GM18498 (cell line): ENCODE measurements around the gene PRRT1.

Experiments used
- ATAC-seq: cut with Tn5 transposase; IDR thresholded peaks from one replicate; pipeline ENCODE4 v1.9.1; 2021; ENCODE audit warnings: mild to moderate bottlenecking, moderate library complexity; ENCODE audit not compliant: unreplicated experiment

The PRRT1 gene

DNA sequence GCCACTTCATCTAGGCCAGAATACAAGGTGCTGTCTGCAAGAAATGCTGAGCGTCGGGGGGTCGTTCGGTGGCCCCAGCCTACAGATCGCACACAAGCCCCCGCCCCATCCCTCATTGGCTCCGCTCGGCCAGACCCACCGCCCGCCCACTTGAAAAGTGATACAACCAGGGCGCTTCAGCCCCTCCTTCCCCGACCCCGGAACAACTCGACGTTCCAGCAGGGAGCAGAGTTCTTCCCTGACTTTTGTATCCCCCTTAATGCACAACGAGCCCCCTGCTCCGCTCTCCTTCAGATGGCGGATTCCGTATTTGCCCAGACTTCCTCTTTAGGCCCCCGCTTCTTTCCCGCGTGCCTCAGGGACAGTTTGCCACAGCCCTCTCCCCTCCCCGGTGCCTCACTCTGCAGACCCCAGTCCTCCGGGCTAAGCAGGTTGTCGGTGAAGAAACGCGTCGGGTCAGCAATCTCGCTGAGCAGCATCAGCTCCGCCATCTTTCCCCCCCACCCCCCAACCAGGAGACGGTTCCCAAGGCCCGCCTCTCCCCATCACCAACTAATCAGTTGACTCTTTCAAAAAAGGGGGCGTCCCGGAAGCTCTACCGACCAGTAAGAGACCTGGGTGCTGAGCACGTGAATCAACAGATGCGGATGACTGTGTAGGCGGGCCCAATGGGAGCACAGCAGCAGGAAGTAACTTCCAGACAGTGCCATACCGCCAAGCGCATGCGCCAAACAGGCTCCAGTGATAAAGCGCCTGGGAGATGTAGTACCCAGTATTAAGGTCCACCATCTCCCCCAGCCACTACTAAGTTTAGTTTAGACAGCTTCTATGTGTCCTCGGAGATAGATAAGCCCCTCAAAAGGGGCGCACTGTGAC is 23.8 kb downstream of the PRRT1 start, which contains the start of gene ATF6B:
Gene ATF6B, minus strand, starts transcription at position 530 of the 876 bp plus-strand sequence. Its CDS starts 39 bp downstream, at position 491.
- peak; percentile 89 for ATAC-seq

DNA sequence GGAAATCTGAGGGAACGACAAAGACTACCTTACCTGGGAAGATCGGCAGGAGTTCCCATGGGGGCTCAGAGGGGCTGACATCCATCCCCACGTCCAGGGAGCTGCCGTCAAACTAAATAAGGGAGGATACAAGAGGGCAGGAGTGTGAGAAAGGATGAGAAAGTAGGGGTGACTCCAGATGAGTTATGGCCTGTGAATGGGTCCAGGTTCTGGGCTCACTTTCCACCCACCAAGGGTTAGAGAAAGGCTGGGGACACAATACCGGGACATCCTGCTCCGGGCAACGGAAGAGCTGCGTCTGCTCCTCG is 24.4 kb downstream of the PRRT1 start:
- no peak for ATAC-seq

DNA sequence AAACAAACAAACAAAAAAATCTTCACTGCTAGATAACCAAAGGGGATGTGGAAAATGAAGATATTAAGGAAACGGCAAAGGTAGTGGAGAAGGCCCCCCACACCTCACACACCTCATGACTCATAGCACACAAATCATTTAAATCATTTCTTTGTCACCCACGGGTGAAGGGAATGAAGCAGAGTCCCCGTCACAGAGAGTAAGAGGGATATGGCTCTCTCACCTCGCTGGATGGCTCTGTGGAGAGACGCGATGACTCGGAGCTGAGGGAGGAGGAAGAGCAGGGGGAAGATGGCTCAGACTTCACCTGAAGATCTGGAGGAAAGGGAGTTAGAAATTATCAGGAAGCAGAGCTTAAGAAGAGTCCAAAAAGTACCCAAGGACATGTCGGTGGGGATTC is 24.9 kb downstream of the PRRT1 start:
- ATAC-seq, result no peak

DNA sequence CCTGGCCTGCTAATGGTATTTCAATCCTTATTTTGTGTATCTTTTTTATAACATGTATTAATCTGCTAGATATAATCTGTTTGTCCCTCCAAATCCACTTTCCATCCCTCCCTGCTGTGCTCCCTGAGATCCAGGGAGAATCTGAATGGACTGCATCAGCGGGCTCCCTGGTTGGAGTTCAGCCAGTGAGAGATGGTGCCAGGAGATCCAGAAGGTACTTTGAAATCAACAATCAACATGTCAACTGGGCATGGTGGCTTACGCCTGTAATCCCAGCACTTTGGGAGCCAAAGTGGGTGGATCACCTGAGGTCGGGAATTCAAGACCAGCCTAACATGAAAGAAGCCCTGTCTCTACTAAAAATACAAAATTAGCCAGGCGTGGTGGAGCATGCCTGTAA is 28.1 kb downstream of the PRRT1 start:
- no peak for ATAC-seq

DNA sequence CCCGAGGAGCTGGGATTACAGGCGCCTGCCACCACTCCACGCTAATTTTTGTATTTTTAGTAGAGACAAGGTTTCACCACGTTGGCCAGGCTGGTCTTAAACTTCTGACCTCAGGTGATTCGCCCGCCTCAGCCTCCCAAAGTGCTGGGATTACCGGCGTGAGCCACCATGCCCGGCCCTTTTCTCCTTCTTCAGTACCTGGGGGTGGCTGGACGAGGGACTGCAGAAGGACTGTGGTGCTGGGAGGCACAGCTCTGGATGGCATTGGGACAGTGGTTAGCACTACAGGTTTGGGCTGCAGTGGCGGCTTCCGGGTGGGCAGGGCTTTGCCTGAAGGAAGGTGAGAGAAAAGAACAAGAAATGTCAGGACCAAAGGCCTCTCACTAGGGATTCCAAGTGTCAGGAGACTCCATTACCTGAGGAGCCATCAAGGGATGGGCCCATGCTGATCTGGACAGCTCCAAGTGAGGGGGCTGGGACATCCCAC is 31.1 kb downstream of the PRRT1 start:
- ATAC-seq, result no peak

DNA sequence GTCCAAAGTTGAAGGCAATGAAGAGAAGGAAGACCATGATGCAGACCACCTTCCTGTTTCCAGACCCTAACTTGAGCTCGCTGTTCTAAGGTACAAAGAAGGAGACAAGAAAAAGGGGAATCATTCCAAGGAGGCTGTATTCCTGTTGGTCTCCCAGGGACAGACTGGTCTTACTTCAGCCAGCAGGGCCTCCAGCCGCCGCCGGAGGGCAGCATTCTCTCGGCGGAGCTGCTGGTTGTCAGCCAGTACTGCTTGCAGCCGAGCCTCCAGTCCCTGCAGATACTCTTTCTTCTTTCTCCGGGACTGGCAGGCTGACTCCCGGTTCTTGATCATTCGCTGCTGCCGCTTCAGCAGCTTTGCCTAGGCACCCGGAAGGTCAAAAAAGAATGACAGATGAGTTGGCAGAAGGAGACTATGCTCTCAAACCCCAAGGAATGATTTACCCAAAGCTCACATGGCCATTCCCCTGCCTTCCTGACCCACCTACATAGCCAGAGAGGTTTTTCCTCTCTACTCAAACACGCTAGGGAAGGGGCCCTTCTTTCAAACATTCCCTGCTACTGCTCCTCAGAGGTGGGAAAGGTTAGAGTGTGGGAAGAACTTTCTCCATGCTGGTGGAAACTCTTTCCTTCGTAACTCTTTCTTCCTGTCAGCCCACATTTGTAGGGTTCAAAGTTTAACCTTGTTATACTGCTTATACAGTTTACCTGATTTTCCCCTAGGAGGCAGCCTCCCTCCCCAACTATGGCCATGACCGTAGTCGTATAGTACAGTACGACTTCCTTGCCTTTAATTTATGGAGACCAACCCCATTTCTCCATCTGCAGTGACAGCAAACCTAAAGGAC is 32.7 kb downstream of the PRRT1 start:
- ATAC-seq, result no peak

DNA sequence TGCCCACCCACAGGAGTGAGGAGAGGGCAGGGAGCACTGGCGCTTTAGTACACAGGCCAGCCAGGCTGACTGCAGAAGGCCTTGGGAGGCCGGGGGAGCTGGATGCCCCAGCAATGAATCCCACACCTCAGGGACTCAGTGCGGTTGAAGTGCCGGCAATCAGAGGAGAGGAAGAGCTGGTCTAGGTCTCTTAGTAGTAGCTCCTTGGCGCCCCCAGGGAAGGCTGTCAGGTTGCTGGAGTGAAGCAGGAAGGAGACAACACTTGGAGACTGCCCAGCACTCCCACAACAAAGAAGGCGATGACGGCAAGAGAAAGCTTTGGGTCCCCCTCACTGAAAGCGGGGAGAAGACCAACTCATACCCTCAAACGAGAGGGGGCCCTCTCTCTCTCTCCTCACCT is 34.3 kb downstream of the PRRT1 start:
- no peak for ATAC-seq

DNA sequence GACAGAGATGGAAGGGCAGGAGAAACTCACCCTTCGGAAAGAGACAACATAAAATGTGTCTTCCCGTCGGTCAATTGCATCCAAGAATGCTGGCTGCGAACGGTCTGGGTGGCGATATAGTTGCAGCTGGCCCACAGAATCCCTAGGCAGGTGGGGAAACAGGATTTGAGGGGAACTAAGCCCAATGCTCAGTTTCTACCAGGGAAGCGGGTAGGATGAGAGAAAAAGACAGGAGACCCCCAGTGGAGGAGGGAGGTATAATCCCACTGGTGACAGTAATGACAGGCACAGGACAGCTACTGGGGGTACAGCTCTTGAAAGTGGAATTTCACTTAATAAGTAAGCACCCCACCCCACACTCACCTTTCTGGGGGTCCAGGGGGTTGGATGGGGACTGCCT is 35.1 kb downstream of the PRRT1 start:
- no peak for ATAC-seq

DNA sequence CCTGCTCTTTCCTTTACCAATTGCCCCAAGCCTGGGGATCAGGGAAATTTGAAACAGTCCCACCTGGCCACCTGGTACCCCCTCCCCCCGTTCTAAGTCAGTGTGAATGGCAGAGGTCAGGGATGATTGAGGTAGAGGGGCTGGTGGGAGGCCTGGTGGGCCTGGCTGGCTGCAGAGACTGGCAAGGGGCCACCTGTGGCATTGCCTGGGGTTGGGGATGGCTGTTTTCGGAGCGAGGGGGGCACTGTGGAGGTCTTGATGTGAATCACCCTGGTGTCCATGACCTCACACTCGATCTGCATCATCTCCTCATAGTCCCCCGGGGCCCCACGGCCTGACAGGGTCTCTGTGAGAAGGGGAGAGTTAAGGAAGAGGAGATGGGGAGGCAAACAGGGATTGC is 36.1 kb downstream of the PRRT1 start:
- ATAC-seq, result no peak

DNA sequence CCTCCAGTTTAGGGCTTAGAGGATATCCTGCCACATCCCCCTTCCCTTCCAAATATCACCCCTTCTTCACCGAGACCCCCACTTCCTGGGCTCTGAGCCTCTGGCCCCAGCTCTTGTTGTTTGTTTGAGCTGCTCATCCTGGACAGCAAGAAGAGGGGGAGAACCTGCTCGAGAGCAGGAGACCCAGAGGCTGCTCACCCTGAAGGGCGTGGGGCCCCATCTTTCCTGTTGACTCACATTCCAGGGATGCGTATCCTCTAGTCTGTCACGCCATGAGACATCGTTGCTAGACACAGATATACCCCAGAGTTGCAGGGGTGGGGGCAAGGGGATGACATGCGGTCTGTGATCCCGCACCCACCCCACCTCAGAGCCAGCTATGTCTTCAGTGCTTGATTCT is 36.9 kb downstream of the PRRT1 start:
- no peak for ATAC-seq

DNA sequence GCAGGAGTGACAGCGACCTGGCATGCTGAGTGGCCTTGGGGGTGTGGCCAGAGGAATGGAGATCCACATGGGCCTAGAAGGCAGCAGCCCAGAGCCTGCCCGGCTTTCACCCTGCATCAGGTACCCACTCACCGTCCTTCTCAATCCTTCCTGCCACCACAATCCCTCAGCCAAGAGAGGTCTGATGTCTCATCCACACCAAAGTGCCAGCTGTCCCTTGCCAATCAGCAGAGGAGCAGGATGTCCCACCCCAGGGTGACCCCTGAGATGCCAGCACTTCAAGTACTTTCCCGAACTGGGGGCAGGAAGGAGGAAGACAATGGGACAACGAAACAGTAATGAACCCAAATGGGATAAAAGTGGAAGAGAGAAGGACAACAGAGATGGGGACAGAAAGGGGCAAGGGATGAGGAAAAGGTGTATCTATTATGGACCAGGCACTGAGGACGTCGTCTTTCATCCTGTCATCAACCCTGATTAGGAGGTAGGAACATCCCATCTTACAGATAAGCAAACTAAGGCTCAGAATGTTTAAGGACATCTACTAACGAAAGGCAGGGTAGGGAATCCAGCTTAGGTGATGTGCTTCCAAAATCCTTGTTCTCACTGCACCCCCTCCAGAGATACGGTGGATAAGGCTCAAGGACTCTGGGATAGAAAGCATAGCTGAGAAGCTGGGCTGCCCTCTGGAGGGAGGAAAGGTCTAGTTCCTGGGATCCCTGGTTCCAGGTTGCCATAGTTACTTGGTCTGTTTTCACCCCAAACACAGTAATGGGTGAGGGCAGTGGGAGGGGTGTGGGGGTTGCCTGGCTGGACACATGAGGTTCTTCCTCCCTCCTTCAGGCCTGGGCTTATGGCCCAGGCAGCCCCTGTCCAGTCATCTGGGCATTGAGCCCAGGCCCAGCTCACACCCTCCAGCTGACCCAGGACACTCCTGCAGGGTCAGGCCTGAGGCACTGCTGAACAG is 38.1 kb downstream of the PRRT1 start:
- ATAC-seq, result no peak

DNA sequence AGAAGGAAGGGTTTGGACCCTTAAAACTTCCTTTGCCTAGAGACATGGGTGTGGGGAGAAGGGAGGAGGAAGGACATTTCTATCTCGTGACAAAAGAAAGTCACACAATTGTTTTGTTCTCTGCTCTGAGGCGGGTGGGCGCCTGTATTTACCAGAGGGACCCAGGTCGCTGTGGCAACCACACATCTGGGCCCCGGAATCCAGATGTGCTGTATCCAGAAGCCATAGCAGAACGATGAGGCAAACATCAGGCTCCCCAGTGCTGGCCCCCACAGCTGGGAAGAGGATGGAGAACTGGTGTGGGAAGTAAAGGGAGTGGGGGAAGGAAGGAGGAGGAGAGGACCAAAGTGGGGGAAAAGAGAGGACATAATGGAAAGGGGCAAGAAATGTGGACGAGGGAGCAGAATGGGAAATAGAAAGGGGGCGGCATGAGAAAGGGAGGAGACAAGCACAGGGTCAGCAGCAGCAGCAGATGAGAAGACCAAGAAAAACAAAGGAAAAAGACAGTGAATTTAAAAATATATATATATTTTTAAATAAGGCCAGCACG is 39.2 kb downstream of the PRRT1 start:
- ATAC-seq, result no peak

DNA sequence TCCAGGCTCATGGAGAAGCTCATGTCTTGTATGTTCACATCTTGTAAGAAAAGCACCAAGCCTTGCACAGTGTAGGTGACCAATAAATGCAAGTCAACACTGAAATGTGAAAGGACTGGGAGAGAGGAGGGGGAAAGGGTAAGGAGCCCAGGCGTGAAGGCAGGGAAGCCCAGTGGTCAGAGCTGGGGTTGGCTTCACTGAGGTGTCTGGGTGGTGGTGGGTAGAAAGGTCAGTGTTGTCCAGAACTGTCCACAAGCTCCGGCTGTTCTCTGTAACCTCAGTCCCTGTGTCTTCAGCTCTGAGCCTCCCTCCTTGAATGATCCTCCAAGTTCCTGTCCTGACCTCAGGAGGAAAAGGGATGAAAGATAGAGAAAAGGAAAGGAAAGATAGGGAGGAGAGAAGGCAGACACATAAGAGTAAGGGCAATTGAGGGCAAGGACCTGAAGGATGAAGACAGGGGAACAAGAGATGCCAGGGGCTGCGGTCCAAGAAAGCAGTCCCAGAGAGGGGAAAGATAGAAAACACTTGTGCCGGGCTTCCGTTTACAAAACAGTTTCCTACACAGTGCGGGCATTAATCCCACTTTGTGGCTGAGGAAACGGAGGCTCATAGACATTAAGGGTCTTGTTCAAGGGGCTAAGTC is 40.2 kb downstream of the PRRT1 start:
- ATAC-seq, result no peak

DNA sequence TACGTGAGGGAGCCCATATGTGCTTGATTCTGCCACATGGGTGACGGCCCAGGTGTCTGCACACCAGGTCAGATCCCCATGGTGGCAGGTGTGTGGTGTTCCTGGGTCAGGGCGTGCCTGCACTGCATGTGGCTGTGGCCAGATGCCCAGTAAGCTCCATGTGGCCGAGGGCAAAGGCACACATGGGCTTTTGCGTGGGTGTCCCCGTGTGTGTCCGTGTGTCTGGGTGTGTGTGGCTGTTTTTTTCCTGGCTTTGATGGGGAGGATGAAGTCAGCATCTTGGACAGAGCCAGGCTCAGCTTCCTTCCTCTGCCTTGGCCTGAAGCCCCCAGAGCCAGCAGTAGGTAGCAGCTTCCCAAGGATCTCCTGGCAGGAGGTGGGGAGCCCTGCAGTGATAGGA is 41.1 kb downstream of the PRRT1 start:
- no peak for ATAC-seq

DNA sequence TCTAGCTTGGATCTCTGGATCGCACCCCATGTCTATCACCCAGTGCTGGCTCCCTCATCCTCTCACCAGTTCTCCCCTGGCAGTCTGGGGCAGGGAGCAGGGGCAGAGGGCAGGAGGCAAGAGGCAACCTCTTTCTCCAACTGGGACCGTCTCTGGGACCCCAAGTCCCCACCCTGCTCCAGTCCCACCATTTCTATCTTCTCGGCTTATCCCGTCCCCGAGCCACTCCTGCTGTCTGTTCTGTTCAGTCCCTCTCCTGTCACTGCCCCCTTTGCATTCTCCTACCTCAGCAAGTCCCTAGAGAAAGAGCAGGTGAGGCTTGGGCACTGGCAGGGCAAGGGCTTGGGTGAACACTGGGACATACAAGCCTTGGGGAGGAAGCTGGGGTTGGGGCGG is 42.0 kb downstream of the PRRT1 start:
- ATAC-seq, result no peak

DNA sequence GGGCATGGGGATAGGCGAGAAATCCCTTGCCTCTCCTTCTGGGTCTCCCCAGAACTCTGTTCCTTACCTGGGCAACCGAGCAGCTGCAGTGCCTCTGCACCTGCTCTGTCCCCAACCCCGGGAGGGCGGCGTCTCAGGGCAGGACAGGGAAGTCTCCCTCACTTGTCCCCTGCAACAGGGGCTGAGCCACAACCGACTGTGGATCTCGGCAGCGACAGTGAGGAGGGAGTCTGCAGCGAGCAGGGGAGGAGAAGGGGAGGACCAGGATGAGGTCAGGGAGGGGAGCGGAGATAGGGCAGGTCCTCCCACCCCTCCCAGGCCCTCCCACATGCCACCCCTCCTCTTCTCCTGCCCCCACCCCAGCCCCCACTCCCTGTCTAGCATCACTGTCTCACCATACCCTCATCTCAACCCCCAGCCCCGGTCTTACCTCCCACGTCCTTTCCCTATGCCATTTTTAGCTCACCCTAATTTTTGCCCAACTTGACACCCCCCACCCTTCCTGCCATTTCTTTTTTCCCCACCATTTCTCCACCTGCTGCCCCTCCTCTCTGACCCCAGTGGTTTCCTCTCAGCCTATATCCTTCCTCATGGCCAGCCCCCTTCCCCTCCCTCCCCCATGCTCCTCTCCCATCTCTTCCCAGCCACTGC is 42.5 kb downstream of the PRRT1 start, which contains the start of gene TNXB:
Gene TNXB, minus strand, starts transcription at position 225 of the 651 bp plus-strand sequence. CDS start 11,140 bp downstream, outside the sequence.
- no peak for ATAC-seq

DNA sequence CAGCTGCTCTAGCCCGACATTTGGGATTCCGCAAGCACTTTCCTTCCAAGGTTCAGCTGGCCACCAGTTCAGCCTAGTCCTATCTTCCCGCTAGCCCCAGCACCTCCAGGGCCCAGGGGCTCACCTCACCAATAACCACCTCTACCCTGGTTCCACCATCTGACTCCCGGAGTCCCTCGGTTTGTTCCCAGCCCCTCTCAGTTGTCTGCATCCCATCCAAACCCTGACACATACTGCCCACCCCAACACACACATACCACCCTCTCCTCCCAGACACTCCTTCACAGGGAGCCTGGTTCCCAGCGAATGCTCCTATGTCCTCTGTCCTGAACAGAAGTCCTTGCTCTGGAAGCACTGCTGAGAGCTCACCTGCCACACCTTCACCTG is 43.0 kb downstream of the PRRT1 start:
- ATAC-seq, result no peak

DNA sequence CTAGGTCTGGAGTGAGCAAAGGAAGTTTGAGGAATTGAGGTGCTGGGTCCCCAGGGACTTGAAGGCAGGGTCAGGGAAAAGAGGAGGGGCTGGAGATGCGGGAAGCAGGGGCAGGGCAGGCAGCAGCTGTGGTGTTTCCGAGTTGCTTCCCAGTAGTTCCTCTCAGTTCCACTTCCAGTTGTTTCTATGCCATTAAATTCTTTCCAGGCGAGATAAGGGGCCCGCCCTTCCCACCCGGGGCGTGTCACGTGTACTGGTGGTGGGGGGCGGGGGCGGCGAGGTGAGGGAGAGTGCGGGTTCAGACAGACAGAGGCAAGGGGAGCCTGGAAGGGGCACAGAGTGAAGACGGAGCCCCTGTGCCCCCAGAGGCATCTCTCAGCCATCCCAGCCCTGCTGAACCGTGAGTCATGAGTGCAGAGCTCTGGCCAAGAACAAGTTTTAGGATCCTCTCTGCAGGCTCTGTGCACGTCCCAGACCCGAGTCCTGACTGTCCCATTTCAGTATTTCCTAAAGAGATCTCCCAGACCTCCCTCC is 43.6 kb downstream of the PRRT1 start:
- no peak for ATAC-seq

DNA sequence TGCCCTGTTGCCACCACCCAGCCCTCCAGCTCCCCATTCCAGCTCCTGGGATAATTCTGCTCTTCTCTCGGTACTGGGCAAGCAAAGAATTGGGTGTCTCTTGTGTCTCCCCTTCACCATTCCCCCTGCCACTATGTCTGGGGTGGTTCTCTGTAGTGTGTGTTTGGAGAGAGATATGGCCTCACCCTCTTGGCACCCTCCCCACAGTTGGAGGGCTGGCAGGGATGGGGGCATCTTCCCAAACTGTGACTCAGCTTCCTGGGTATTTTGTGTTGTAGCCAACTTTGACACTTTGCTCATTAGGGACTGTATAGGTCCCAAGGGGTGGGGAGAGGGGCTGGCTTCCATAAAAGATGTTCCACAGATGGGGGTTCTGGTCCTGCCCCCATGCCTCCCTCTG is 44.3 kb downstream of the PRRT1 start:
- no peak for ATAC-seq
